ENCODE data around the gene CALR.
A peak's percentile ranks its signal among the peaks of the same experiment; 100 is the strongest.
"Not testable (repeated sequence)": the region's sequence is repeated elsewhere in the genome, so short reads cannot be mapped to it uniquely, and the experiment has no call there.

GRCh38 chr19:12915860-12916259 is 22.5 kb upstream of the CALR start:
- not testable (repeated sequence) for TF ChIP-seq BHLHE40 (IDR thresholded peaks at IDR 0.05; ENCODE audit: borderline replicate concordance); ARNT (IDR thresholded peaks at IDR 0.05)
- 0 out of 2 replicates have a peak, but pooled peaks have one; percentile 28 for TF ChIP-seq PKNOX1 (IDR thresholded peaks at IDR 0.05)
